ENCODE results near the gene LLGL1.
"Not testable (repeated sequence)": the region's sequence is repeated elsewhere in the genome, so short reads cannot be mapped to it uniquely, and the experiment has no call there.

The LLGL1 gene

DNA sequence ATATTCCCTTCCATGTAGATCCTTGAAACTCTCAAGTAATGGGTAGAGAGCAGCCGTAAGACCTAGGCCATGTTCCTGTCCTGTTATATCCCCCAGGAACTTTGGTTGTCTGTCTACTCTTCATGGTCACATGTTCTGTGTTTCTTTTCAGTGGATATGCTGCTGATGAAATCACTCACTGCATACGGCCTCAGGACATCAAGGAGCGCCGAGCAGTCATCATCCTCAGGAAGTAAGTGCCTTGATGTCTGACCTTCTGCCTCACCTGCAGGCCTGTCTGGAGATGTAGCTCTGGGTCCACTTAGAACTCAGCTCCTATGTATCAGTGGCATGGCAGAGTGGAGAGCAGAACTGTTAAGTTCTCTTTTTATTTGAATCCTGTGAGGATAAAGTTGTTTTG lies 30.6 kb upstream of the LLGL1 start:
- DNase-seq: no peak

DNA sequence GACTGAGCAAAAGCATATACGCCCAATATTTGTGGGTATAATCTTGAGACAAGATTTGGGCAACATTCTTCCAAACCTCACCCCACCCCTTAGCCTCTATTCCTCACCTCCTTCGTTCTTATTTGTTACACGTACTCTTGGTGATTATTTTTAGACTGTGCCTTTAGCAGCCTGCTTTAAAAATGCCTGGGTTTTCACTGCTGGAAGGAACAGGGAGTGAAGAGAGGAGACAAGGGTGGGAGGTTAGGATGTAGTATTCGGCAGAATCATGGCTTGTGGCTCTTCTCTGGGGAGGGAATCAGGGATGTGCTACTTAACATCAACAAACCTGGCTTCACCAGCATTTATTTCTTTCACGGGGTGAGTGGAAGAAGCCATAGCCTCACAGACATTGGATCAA lies 30.2 kb upstream of the LLGL1 start:
- DNase-seq: no peak

DNA sequence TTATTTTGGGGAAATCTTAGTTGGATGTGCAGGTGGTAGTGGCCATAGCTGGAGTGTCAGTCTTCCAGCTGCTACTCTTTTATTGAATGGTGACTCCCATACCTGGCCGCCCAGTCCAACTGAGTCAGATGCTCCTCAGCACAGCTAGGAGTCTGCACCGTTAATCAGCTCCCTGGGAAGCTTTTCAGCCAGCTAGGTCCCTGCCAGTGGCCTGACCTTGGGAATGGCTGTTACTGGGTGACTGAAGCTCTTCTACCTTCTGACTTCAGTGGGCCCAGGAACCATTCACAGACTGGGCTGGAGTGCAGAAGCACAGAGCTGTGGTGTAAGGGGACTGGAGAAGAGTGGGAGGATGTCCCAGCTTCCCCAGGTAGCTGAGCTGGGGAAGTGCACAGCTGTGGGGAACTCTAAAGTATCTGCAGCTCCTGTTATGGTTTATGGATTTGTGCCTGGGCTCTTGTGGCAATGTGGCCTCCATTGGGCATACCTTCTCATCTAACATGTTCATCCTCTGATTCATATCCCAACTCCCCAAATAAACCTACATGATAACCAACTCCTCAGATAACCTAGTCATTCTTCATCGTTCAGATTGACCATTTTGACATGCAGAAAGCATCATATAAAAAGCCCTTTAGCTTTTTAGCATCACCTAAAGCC lies 27.8 kb upstream of the LLGL1 start:
- DNase-seq: no peak

DNA sequence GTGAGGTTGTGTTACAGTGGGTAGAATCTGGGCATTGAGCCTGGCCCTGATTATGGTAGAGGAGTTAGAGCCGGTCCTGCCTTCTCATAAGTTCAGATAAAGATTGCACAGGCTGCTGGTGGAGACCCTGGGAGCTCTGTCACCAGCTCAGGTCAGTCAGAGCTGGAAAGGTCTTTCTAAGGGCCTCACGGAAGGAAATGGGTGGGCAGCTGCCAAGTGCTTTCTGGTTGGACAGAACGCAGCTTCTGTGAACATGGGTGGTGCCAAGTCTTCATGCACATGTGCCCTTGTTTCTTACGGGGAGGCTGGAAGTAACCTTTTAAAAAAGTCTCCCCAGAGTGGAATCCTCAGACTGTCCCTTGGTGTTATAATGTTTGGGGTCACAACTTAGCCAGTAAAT lies 26.9 kb upstream of the LLGL1 start:
- no peak for DNase-seq

GRCh38 chr17:18201108-18201507 lies 24.3 kb upstream of the LLGL1 start:
- DNase-seq: no peak

DNA sequence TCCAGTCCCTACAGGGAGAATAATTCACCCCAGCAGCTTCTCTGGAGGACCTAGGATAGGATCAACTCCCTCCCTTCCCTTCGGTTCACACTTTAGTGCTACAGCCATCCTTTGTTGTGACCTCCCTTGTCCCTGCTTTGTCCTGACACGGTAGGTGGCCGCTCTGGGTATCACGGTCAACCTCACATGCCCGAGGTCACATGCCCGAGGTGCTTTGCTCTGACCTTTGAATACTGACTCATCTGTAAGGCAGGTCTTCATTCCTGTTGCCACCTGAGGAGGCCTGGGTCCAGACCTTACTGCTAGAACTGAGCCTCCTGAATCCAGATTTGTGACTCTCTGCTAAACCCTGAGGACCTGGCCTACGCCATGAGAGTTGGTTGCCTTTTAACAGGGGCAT lies 22.1 kb upstream of the LLGL1 start:
- DNase-seq: no peak

- no peak for DNase-seq
These were observed 19.6 kb upstream of the LLGL1 start for GRCh38 chr17:18205861-18206260.

GRCh38 chr17:18206962-18207361 lies 18.5 kb upstream of the LLGL1 start:
- DNase-seq: no peak

DNA sequence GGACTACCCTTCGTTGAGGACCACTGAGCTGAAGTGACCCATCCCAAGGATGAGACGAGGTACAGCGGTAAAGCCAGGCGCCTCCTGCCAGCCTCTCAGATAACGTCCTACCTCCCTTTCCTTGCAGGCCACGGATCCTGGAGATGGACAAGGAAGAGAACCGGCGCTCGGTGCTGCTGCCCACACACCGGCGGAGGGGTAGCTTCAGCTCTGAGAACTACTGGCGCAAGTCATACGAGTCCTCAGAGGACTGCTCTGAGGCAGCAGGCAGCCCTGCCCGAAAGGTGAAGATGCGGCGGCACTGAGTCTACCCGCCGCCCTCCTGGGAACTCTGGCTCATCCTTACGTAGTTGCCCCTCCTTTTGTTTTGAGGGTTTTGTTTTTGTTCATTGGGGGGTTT lies 17.3 kb upstream of the LLGL1 start:
- no peak for DNase-seq

- DNase-seq: no peak
These were observed 11.7 kb upstream of the LLGL1 start for GRCh38 chr17:18213666-18214270.

GRCh38 chr17:18216906-18217305 lies 8.5 kb upstream of the LLGL1 start:
- not testable (repeated sequence) for DNase-seq

DNA sequence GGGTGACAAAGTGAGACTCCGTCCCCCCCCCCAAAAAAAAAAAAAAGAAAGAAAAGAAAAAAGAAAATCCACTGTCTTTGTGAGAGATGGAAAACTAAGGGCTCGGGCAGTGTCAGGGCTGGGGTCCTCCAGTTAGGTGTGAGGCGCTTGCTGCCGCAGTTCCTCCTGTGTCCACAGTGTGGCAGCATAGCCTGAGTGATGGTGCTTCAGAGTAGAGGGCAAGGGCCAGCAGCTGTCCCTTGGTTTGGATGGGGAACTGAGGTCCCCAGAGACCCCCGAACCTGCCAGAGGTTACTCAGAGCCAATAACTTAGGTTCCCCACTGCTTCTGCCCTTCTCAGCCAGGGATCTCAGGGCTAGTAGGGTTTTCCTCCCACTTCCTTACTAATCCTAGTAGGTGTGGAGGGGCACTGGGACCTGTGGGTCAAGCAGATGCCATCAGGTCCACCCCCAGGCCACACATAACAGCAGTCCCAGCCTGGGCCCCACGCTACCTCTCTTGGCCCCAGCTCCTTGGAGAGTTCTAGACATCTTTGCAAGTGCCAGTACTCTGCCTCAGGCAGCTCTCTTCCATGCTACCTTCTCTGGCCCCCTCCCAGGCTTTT lies 7.9 kb upstream of the LLGL1 start:
- DNase-seq: no peak

DNA sequence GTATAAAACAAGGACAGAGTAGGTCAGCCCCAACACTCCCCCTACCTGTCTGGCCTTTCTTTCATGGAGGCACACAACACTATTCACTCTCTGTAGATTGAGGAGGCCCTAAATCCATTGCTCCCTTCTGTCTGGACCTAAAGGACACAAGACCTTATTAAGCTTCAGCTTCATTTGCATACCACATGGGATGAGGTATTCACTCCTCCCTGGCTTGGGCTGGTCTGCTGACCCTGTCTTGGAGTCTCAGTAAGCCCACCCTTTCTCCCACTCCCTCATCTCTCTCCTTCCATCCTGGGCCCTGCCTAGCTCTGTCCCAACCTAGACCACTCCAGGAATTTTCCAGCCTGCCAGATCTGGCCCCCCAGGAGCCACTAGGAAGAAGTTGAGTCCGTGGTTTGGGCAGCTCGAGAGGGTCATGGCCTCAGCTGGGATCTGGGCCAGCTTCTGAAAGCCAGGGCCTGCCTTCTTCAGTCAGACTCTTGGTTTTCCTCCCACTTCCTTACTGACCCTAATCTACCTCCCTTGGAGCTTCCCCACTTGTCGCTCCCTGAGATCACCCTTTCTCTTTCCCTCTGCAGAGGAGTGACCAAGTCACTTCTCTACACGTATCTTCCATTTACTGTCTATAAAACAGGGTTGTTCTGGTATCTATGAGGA lies 6.5 kb upstream of the LLGL1 start:
- no peak for DNase-seq

- no peak for DNase-seq
These were observed 1.4 kb upstream of the LLGL1 start for GRCh38 chr17:18224053-18224386.

DNA sequence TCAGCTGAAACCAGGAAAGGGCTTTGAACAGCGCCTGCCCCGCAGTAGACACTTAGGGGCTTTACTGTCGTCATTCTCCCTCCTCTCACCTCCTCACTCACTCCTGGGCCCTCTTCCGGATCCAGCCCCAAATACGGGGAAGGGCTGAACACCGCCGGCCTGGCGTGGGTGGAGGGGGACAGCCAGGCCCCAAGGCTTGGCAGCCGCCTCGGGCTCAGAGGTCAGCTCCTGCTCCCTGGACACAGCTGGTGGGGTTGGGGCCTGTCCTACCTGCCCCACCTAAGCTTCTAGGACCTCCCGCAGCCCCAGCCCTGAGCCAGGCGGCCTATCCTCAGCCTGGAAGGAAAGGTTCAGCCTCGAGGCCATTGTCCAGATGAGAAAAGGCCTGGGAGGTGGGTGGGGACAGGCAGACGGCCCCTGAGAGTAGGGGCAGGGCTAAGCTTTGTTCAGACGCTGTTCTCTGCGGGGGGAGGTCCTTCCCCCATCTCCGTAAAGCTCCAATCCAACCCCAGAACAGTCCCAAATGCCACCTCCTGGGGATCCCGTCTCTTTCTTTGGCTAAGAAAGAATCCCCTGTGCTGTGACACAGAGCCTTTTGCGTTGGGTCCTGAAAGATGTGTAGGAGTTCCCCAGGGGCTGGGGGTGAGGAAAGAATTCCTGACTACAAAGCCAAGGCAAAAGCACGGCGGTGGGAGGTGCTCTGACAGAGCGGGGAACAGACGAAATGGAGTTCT lies 881 bp upstream of the LLGL1 start:
- no peak for DNase-seq

DNA sequence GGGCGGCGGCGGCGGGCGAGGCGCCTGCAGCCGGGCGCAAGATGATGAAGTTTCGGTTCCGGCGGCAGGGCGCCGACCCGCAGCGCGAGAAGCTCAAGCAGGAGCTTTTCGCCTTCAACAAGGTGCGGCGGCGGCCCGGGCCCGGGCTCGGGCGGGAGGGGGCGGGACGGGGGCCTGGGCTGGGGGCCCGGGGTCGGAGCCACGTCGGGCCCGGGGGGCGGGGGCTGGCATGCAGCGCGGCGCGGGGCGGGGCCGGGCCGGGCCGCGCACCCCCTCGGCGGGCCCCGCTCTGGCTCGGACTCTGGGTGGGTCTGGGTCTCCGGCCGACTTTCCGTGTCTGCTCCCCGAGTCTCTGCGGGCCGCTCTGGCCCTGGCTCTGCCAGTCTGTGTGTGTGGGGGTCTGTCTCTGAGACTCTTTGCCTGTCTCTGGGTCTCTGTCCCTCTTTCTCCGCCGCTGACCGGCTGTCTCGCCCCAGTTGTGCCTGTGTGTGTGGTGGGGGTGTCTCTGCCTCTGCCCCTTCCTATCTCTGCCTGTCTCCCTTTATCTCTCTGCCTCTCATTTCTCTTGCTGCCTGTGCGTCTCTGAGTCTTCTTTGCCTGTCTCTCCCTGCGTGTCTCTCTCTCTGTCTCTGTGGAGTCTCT lies 328 bp downstream of the LLGL1 start:
- DNase-seq: no peak

- no peak for DNase-seq
These were observed 980 bp downstream of the LLGL1 start for GRCh38 chr17:18226284-18226945.

- DNase-seq: no peak
These were observed 2.2 kb downstream of the LLGL1 start for GRCh38 chr17:18227635-18228034.

DNA sequence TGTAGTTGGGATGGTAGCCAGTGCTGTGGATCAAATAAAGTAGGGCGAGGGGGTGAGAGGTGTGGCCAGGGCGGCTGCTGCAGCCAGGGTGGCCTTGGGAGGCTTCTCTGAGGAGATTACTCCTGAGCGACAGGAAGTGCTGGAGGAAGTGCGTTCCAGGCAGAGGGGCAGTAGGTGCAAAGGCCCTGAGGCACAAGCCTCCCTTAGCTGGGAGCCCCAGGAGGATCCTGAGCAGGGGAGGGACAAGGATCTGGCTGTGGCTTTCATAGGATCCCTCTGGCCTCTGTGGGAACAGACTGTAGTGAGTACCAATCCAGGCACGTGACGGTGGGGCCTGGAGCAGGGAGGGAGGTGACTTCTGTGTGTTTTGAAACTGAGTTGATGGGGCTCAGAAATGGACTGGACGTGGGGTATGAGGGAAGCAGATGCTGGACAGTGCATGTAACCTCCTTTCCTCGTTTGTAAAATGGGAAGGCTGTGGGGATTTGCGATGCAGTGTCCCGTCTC lies 2.8 kb downstream of the LLGL1 start:
- no peak for DNase-seq

- no peak for DNase-seq
These were observed 3.8 kb downstream of the LLGL1 start for GRCh38 chr17:18229254-18229653.

- DNase-seq: no peak
These were observed 4.3 kb downstream of the LLGL1 start for GRCh38 chr17:18229771-18230170.
